Retinal pigment epithelial cell (primary cell): Measurements from ENCODE around the gene PRDX5.

Experiments
- DNase-seq: peaks from one replicate; pipeline ENCODE4 v3.0.0-alpha.2; 2010; ENCODE audit warnings: low read depth
- H3K4me3 ChIP-seq: 2 replicates; pipeline ENCODE4 v1.5.1; 2011; ENCODE audit warnings: mild to moderate bottlenecking, low read length, control low read depth, moderate library complexity
- CTCF ChIP-seq: conservative IDR thresholded peaks from 2 replicates; pipeline ENCODE4 v1.5.1; 2011; ENCODE audit warnings: low read depth, low read length, control low read depth, inconsistent platforms

The PRDX5 gene

DNA sequence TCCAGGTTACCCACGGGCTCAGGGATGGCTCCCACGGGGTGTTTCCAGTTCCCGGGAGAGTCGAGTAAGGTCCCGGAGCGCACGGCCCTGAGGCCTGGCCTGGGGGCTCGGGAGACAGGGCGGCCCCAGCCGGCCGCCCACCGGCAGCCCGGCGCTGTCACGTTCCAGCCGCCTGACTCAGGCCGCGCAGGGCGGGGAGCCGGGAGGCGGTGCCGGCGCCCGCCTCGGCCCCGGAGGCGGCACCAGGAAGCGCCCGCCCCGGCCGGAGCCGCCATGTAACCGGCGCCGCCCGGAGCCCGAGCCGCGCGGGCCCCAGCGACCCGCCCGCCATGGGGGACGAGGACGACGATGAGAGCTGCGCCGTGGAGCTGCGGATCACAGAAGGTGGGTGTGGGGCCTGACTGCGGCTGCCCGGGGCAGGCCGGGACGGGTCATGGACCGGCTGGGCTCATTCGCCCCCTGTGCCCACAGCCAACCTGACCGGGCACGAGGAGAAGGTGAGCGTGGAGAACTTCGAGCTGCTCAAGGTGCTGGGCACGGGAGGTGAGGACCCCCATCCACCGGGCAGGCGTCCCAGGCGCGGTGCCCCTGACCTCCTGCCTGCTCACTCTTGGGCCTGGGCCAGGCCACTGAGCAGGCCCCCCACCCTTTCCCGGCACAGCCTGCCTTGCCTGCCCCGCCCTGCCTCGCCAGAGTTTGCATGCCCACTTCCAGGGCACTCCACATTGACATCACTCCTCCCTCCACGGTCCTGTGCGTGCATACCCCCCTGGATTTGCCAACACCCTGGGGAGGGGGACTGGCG, 41.2 kb downstream of the PRDX5 start, which contains the start of gene RPS6KA4:
RPS6KA4 (plus strand) TSS at position 256 of the 805 bp plus-strand sequence; CDS start at position 330, 74 bp downstream.
- DNase-seq: no peak
- TF ChIP-seq CTCF: no peak
- H3K4me3 ChIP-seq: peak within 1 kb of the TSS; percentile 73

- peak; percentile 44 for TF ChIP-seq CTCF
- H3K4me3 ChIP-seq: peak overlapping the region; percentile 73
- no peak for DNase-seq
Measured at GRCh38 chr11:64359712-64360445, 42.0 kb downstream of the PRDX5 start.

- H3K4me3 ChIP-seq: peak overlapping the region; percentile 73
- DNase-seq: no peak
- TF ChIP-seq CTCF: no peak
Measured at GRCh38 chr11:64360448-64360921, 42.6 kb downstream of the PRDX5 start.

DNA sequence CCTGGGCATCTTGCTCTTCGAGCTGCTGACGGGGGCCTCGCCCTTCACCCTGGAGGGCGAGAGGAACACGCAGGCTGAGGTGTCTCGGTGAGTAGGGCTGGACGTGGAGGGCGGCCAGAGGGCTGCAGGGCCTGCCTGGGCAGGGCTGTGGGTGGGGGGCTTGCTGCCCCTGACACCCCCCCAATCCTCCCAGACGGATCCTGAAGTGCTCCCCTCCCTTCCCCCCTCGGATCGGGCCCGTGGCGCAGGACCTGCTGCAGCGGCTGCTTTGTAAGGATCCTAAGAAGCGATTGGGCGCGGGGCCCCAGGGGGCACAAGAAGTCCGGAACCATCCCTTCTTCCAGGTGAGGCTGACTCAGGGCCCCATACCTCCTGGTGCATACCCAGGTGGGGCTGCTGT, 43.7 kb downstream of the PRDX5 start:
- no peak overlapping the region for H3K4me3 ChIP-seq
- DNase-seq: no peak
- TF ChIP-seq CTCF: no peak

DNA sequence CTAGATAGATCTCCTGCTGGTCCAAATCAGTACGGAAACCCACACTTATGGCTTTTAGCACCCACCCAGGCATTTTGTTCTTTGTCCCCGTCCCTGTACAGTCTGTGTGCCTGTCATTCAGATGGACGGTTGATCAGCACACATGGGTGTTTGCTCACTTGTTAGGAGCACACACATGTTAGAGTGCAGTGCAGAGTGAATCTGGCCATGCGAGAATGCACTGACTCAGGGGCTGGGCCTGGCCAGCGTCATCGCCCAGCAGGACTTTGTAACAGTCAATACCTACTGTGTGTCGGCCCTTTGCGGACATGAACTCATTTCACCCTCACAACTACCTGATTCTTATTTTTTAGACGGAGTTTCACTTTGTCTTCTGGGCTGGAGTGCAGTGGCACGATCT, 44.4 kb downstream of the PRDX5 start:
- no peak overlapping the region for H3K4me3 ChIP-seq
- TF ChIP-seq CTCF: no peak
- no peak for DNase-seq

DNA sequence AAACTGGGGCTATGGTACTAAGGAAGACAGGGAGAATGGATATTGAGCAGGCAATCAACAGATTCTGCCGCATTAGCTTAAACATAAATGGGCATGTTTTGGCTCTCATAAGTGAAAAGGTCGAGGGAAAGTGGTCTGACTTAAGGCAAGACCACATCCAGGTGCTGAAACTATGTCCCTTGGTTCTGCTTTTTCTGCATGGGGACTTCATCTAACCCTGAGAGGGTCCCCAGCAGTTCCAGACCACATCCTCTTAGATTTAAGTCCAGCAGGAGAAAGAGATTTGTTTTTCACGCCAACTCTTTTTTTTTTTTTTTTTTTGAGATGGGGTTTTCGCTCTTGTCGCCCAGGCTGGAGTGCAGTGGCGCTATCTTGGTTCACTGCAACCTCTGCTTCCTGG, 46.5 kb downstream of the PRDX5 start:
- H3K4me3 ChIP-seq: no peak overlapping the region
- no peak for TF ChIP-seq CTCF
- no peak for DNase-seq
